CD4-positive, alpha-beta T cell treated with Interleukin-12 subunit alpha and Interleukin-12 subunit beta, for 1 hour (primary cell): ENCODE results near the gene SUCLG2.

ENCODE experiments used
- DNase-seq: peaks from one replicate; pipeline ENCODE4 v3.0.0-alpha.2; 2020

Gene SUCLG2

DNA sequence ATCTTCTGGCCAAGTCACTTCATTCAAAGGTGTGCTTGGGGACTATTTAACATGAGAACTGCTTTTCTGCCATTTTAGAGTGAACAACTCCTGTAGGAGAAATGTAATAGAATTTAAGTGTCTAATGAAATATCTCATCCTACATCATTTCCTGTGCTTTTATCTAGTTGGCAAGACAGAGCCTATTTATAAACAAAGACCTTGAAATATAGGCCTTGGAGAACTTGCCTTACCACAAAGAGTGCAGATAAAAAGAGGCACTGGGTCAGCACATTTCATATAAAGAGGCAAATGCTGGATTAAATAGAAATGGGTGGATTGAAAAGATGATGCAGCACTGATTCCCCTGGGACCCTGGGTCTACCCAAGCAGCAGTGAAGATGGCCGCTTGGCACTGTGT lies 278.0 kb downstream of the SUCLG2 start:
- DNase-seq, result no peak

DNA sequence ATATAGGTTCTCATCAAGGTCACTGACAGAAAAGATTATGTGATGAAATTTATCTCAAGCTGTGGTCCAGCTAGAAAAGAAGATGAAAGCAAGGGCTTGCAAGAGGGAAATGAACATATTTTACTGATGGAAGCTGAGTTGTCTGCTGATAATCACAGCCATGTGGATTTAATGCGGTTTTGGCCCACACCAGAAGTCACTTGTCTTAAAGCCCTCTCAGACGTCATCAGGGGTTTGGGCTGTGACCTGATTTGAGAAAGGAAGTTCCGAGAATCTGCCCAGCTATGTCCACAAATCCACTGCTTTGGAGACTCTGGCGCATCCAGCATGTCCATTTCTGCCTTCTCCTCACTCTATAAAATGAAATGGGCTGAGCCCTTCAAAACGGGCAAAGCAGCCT lies 278.4 kb downstream of the SUCLG2 start:
- DNase-seq, result no peak

DNA sequence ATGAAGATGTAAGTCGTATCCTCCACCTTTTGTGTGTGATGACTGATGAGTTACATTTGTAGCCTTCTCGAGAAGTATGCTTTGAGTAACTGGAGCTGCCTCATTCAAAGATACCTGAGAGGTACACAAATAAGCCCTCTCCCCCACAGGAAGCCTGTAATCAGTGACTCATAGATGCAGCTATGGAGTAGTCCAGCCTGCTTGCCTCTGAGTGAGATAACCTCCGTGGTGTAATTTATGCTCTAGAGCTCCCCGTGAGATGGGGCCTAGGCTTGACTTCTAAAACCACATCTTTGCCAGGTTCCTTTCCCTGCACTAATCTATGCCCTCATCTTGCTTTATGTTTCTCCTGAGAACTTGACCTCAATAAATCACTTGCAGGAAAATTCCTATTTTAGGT lies 291.7 kb downstream of the SUCLG2 start:
- DNase-seq, result no peak

DNA sequence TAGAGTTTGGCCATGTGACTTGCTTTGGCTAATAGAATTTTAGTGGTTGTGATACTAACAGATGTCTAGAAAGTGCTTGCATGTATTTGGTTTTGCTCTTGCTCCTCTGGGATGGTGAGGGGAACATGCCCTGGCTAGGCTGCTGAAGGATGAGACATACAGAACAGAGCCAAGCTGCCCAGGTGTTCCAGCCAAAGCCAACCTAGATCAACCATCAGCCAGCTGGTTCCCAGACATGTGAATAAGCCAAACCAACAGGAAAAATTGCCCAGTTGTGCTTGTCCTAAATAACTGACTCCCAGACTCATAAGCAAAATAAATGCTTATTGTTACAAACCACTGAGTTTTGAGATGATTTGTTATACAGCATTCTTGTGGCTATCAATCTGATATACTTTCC lies 292.6 kb downstream of the SUCLG2 start:
- no peak for DNase-seq

DNA sequence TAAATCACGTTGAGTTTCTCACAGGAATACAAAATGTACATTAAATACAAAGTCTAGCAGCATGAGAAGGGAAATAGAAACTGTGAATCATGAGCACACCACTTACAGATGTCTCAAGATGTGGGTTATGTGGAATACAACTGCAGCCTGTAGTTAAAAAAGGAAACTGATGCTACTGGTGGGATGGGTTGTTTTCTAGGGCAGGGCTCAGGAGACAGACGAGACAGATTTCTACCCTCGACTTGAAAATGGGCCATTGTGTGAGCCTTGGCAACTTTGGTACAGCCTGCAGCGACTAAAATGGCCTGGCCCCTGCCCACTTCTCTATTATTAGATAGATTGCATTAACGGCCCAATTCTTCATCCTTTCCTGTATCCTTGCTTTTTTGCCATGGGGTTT lies 293.1 kb downstream of the SUCLG2 start:
- DNase-seq, result no peak

DNA sequence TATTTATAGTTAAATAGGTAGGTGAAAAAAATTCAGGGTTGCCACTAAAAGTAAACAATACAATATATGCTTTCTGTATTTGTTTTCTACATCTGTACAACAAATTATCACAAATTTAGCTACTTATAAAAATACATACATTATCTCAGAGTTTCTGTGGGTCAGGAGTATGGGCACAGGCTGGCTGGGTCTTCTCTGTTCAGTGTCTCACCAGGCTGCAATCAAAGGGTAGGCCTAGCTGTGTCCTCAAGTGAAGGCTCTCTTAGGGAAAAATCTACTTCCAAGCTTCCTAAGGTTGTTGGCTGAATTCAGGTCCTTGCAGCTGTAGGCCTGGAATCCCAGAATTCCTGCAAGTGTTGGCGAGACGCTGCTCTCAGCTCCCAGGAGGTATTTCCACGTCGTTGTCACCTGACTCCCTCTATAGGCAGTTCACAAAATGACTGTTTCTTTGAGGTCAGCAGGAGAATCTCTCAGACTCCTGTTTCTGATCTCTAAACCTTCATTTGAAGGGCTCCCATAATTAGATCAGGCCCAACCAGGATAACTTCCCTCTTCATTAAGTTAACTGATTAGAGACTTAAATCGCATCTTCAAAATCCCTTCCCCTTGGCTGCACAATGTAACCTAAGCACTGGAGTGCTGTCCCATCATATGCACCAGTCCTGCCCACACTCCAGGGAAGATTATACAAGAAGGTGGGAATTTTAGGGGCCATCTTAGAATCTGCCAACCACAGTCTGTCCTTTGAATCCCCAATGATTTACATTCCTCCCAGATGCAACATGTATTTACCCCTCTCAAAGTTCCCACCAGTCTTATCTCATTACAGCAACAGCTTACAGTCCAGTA lies 296.6 kb downstream of the SUCLG2 start:
- no peak for DNase-seq

DNA sequence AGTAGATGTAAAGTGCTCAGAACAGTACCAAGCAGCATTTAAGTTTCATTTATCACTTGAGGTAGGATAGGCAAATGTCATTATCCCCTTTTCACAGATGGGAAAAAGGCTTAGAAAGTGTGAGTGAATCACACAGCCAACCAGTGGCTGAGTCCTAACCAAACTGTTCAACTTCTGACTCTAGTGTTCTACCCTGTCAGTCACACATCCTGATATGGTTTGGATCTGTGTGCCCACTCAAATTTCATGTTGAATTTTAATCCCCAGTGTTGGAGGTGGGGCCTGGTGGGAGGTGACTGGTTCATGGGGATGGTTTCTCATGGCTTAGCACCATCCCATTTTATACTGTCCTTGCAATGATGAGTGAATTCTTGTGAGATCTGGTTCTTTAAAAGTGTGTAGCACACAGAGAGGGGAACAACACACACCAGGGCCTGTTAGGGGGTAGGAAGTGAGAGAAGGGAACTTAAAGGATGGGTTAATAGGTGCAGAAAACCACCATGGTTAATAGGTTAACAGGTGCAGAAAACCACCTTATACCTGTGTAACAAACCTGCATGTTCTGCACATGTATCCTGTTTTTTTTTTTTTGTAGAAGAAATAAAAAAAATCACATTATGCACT lies 304.7 kb downstream of the SUCLG2 start:
- no peak for DNase-seq

DNA sequence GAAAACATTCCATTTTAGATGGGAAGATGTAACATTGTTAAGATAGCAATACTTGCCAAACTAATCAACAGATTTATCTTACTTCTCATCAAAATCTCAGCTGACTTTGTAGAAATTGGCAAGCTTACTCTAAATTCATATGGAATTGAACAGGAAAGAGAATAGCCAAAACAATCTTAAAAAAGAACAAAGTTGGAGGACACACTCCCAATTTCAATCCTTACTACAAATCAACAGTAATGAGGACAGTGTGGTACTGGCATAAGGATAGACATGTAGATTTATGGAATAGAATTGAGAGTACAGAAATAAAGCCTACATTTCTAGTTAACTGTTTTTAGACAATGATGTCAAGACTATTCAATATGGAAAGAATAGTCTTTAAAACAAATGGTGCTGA lies 308.3 kb downstream of the SUCLG2 start:
- DNase-seq, result no peak

DNA sequence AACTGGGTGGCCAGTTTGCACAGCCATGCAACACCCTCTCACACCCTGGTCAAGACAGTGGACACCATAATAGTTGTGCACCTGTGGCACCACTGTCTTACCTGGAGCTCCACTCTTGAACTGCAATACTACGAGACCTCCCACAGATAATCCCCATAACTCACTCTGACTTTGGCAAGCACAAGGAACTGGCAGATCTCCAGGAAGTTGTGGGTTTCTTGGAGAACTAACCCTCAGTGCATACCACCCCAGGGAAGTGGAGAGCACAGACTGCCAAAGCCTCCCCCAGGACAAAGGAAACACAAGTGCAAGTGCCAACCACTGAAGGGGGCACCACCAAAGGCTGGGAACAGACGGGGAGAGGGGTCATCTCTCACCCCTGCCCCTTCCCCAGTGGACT lies 318.6 kb downstream of the SUCLG2 start:
- DNase-seq, result no peak

DNA sequence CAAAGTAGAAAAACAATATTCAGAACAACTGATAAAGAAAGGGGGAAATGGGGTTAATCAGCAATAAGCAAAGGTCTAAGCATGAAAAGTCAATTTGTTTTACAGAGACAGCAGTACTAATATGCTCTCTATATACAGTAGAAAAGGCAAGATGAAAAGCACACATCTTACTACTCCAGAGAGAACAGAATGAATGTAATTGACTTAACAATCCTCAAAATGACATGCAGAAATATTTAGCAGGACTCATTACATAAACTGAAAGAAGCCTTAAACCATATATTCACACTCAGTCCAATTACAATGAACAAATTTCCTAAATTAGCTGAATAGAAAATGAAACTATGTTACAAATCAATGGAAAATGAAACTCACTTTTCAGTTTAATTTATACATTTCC lies 319.8 kb downstream of the SUCLG2 start:
- DNase-seq, result no peak

DNA sequence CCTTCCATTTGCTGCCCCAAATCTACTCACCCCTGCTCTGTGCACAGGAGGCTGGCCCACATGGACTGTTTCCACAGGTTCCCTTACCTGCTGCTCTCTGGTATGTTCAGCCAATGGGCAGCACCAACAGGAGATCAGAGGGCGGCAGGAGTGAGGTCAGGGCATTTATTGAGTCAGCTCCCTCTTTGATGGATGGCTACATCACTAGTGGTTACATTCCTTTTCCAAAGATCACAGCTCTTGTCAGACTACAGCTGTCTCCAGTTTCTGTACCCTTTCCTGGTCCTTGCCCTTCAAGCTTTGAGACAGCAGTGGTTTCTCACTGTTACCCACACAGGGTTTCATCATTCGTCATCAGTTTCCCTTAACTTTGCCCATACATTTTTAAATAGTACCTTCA lies 325.1 kb downstream of the SUCLG2 start:
- DNase-seq, result no peak

DNA sequence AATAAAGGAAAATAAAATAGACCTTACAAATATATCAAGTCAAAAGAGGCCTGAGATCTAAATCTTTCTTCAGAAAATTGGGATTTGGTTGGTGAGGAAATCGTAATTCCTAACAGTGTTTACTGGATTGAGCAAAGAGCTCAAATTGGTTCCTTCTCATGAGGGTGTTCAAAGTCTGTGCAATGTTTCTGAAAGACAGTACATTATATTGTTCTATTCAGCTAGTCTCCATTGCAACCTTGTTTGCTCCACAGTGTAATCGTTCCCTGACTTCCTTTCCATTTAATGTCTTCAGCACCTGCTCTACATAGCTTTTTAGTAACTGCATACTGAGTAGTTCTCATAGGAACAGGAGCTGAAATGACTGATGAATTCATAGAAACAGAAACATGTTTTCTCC lies 326.8 kb downstream of the SUCLG2 start:
- DNase-seq, result no peak

DNA sequence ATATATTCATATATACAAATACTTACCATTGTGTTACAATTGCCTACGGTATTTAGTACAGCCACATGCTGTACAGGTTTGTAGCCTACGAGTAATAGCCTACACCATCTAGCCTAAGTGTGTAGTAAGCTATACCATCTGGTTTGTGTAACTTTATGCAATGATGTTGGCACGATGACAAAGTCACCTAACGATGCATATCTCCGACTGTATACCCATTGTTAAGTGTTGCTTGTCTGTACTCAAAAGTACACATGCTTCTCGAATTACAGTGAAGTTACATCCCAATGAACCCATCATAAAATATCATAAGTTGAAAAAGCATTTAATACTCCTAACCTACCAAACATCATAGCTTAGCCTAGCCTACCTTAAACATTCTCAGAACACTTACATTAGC lies 329.2 kb downstream of the SUCLG2 start:
- no peak for DNase-seq
